ENCODE results near the gene BBC3.

The BBC3 gene

DNA sequence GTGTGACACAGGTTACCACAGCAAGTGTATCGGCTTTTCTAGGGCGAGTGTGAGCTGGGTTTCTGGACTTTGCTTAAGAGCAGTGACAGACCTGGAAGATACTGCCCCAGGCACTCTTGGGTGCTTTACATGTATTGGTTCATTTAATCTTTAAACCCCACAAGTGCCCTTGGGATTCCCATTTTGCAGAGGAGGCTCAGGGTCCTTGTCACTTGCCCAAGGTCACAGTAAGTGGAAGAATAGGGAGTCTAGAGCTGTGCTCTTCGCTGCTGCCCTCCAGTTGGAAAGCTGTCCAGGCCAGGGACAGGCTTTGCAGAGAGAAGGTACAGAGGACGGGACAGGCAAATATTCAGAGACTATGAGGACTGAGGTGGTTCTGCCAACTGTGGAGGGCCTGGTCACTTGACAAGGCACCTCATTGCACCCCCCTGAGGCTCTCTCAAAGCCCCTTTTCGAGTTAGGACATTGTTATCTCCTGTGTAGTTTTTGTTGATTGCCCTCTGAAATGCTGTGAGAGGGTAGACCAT is 42.4 kb downstream of the BBC3 start:
- DNase-seq, result no peak

DNA sequence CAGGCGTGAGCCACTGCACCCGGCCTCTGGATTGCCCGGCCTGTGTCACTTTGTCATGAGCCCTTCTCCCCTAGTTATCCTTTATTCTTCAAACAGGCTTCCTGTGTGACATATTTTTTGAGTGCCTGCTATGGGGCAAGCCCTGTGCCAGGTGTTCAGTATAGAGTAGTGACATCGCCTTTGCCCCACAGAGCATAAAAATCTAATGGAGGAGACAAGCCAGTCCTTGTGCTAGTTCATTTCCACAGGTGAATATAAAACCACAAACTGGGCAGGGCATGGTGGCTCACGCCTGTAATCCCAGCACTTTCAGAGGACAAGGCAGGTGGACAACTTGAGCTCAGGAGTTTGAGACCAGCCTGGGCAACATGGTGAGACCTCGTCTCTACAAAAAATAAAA is 43.2 kb downstream of the BBC3 start:
- DNase-seq, result no peak

DNA sequence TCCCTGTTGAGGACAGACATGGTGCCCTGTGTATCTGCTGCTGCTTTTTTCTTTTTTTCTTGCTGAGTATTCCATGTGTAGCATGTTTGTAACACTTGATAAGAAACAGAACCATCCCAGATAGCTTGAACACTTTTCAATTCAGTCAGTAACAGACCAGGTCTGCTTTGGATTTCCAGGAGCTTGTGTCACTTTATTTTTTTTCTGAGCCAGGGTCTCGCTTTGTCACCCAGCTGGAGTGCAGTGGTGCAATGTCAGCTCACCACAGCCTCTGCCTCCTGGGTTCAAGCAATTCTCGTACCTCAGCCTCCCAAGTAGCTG is 43.7 kb downstream of the BBC3 start:
- no peak for DNase-seq

DNA sequence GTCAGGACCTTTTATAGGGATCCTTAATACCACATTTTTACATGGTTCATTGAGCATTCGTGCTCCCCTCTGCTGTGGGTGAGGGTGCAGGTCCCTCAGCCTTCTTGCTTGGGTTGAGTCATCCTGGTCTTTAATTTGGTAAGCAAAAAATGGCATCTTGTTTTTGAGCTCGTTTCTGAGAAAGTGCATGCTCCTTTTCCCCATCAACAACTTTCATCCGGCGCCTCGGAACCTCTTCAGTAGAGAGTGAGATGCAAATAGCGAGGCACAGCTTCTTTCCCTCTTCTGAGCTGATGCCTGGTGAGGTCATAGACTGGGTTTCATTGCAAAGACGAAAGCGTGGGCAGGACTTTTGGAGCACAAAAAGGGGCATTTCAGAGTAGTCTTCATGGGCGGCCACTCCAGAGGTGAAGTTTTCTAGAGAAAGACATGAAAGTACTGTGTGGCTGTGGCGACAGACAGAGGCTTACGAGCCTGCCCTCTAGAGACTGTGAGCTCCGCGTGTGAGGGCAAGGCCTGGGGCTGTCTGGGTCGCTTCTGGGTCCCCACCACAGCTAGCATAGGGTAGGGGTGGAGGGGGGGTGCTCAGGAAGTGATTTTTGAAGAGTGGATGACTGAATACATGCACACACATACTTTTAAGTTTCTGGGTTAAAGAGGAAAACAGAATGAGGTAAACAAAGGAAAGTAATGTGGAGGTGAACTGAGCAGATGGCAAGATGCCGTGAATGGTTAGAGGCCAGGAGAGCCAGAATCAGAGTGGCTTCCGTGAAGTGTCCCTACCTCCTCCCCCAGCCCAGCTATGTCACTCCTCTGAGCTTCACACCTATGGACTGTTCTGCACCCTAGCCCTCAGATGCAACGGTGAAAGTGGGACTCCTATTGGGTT is 44.3 kb downstream of the BBC3 start:
- DNase-seq, result no peak

DNA sequence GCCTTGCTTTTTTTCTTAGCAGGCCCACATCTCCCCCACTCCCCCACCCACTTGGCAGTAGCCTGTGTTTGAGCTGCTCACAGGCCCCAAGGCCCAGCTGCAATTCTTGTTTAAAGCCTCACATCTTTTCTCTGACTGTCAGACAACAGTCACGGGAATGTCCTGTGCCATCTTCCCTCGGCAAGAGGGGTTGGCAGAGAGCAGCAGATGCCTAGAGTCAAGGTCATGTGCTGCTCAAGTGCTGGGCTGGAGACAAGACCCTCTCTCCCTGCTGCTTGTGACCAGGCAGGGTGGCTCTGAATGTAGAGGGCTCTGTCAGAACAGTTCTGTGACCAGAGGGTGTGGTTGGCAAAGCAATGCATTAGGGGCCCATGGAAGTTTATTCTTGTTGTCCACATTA is 47.4 kb downstream of the BBC3 start:
- no peak for DNase-seq

DNA sequence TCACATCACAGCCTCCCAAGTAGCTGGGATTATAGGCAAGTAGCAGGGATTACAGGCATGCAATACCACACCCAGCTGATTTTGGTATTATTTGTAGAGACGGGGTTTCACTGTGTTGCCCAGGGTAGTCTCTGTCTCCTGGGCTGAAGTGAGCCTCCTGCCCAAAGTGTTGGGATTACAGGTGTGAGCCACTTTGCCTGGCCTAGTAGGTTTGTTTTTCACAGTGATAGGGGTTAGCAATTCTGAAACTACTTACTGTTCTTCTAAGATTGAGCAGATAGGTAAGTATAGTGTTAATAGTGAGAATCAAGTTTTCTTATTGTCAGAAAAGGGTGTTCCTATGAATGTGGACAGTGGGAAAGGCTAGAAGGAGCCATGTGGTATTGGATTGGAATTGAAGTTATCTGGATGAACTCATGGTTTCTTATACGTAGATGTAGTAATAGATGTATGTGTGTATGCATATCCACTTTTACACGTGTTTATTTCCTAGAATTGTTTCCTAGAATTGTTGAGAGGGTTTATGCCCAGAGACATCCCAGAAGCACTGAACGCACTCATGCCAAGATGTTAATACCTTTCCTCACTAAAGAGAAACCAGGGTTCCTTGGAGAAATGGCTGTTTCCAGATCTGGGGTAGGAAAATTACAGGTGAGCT is 51.2 kb downstream of the BBC3 start:
- no peak for DNase-seq

DNA sequence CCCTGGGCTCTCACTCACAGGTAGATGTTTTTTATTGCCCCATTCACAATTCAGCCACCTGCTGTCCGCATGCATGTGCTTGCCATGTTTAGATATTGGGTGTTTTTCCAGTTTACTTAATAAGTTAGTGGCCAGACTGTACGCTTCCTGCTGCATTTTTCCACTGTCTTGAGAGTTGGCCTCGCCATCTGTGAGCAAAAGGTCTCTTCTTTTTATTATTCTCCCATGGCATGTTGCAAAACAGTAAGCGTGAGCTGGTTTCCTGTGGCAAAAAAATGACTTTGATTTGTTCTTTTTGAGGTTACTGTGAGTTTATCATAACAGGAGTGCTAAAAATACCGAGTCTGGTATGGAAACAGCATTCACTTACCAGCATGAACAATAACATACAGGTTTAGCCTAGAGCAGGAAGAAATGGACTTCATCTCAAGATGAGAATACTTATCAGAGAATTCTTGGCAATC is 54.3 kb downstream of the BBC3 start:
- DNase-seq, result no peak

DNA sequence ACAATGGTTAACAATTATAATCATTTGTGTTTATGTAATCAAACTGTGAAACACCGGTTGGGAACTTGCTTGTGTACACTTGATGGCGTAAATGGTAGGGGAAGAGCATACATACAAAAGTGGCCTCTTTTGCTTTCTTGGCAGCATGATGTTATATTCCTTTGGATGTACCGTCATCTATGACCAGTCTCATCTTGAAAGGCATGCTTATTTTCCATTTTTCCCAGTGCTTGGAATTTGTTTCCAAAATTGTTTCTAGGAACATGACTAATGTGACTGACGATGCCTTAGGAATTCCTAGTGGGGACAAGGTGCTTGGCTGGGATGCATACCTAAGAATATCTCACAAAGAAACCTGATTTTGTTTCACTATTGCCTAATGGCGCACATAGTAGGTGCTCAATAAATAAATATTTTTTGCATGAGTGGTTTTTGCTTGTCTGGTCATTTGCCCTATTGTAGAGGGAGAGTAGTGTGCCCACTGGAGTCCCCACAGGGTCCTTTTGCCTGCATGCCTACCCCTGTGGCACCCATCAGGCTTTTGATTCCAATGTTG is 54.9 kb downstream of the BBC3 start:
- DNase-seq, result no peak

DNA sequence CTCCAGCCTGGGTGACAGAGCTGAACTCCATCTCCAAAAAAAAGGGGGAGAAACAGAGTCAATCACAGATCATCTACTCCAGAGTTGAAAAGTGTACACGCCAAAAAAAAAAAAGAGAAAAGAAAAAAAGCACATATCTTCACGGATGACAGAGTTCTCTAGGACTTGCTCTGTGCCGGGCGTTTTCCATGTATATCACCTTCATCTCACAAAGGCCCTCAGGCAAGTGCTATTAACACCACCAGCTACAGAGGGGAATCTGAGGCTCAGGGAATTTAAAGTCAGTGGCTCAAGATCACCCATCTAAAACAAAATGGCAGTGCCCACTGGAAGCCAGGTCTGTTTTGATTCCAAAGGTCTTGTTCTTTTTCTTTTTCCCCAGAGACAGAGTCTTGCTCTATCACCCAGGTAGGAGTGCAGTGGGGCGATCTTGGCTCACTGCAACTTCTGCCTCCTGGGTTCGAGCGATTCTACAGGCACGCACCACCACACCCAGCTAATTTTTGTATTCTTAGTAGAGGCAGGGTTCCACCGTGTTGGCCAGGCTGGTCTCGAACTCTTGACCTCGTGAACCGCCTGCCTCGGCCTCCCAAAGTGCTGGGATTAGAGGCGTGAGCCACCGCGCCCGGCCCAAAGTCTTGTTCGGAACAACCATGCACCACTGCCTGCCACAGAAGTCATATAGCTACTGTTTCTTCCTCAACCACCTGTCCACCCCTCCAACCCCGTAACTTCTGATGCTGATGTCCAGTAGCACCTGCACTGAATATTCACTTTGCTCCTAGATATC is 58.1 kb downstream of the BBC3 start:
- DNase-seq, result no peak
